ENCODE results near the gene TPPP3. TPM values are rescaled to one million over a fixed set of nuclear protein-coding genes. Genes with fewer than 3 reads are reported as not detected.

The TPPP3 gene
- total and polyA plus RNA-seq, 9 of the 15 experiments (the other 6 are each of a cell fraction or from before 2014, with no cell fraction given): 0.13 to 0.50 (median 0.36) TPM; not detected in 2

DNA sequence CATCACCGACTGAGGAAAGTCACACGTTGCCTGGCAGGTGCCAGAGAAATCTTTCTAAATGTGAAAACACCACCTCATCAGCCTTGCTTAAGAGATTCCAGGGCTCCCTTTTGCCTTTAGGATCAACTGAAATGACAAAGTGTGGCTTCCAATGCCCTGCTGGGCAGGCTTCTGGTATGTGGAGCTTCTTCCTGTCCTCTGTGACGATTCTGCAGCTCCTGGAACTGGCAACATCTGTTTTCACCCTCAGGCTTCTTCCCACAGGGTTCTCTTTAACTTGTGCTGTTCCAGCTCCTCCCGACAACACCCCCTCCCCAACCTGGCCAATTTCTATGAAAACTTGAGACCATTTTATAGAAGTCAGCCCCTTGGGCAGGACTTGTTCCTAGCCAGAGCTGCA lies 27.7 kb upstream of the TPPP3 start:
- ChIA-PET CTCF (ENCODE audit: low intra/inter-chr PET ratio) (no interaction called here), POLR2A (interaction anchor here (0.6 kb wide), 2 partner anchors 45 to 240 kb away, joined by 3 to 5 read pairs; partner anchors contain the start of gene PARD6A)
- no peak for ATAC-seq
- H3K9me1 ChIP-seq (ENCODE audit: control insufficient read depth, insufficient read depth, low read length): no peaks in the 10 kb centered on the region
- H3K27ac ChIP-seq (ENCODE audit: extremely low read depth, low read depth, low read length): no peak overlapping the region
- BruUV-seq (replicated peaks): no TSS peak
- H3K27me3 ChIP-seq (ENCODE audit: control insufficient read depth in 2 of 2, insufficient read depth in 2 of 2, low read length in 2 of 2): peaks cover 15 to 29% of the 10 kb centered on the region in 2 experiments
- no peak overlapping the region for H3K9ac ChIP-seq (ENCODE audit: insufficient read depth in 1 of 2, low read depth in 2 of 2, low read length in 2 of 2)
- no peak overlapping the region for H2AFZ ChIP-seq (ENCODE audit: low read depth, low read length)
- H3K36me3 ChIP-seq (ENCODE audit: control insufficient read depth, insufficient read depth, low read length): no peaks in the 10 kb centered on the region
- H3K79me2 ChIP-seq (ENCODE audit: control insufficient read depth, insufficient read depth, low read length): no peaks in the 10 kb centered on the region
- no peak for DNase-seq (ENCODE audit: extremely low read depth in 1 of 4, low spot score in 3 of 4)
- intact Hi-C loops (cut with micrococcal nuclease): loop anchor here (10.0 kb wide), 1 partner anchor 94 kb away; no protein-coding TSS in a partner anchor
- no peak overlapping the region for H3K4me3 ChIP-seq
- WGBS (ENCODE audit: insufficient coverage, low coverage, missing lambda C conversion rate): 1% methylated on average over 4 of the region's 4 CpGs
- in situ Hi-C loops (cut with MboI): loop anchor here (25.0 kb wide), 1 partner anchor 459 kb away; the partner anchor contains the start of gene CES3
- no peak overlapping the region for H3K4me2 ChIP-seq (ENCODE audit: insufficient read depth, low read length)
- peaks cover 2 to 6% of the 10 kb centered on the region in 2 experiments; a peak in 4 of 5 replicates for H3K4me1 ChIP-seq (replicated peaks in 1 of 2; ENCODE audit: control insufficient read depth in 2 of 2, insufficient read depth in 2 of 2, low read length in 2 of 2)
- TF ChIP-seq, protein P1, sequence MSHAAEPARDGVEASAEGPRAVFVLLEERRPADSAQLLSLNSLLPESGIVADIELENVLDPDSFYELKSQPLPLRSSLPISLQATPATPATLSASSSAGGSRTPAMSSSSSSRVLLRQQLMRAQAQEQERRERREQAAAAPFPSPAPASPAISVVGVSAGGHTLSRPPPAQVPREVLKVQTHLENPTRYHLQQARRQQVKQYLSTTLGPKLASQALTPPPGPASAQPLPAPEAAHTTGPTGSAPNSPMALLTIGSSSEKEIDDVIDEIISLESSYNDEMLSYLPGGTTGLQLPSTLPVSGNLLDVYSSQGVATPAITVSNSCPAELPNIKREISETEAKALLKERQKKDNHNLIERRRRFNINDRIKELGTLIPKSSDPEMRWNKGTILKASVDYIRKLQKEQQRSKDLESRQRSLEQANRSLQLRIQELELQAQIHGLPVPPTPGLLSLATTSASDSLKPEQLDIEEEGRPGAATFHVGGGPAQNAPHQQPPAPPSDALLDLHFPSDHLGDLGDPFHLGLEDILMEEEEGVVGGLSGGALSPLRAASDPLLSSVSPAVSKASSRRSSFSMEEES (CRISPR knock-in tag; IDR thresholded peaks at IDR 0.05): no peak
- TF ChIP-seq ELK3 (CRISPR knock-in tag; IDR thresholded peaks at IDR 0.05) (no peak), HDAC3 (IDR thresholded peaks at IDR 0.05; ENCODE audit: borderline replicate concordance, partially characterized antibody) (no peak), MBD2 (IDR thresholded peaks at IDR 0.05; ENCODE audit: borderline replicate concordance, low read depth) (no peak), RFX1 (IDR thresholded peaks at IDR 0.05) (no peak), HDGF (IDR thresholded peaks at IDR 0.05) (no peak), GATAD2A (IDR thresholded peaks at IDR 0.05) (no peak), SAFB (IDR thresholded peaks at IDR 0.05; ENCODE audit: borderline replicate concordance, low read depth, low read length) (no peak), FUS (optimal IDR thresholded peaks at IDR 0.05; ENCODE audit: low read depth, low read length) (no peak), THRAP3 (IDR thresholded peaks at IDR 0.05; ENCODE audit: borderline replicate concordance) (no peak), ZBTB11 (CRISPR knock-in tag; IDR thresholded peaks at IDR 0.05) (no peak), ZNF134 (CRISPR knock-in tag; conservative IDR thresholded peaks at IDR 0.05) (no peak), SOX6 (IDR thresholded peaks at IDR 0.05) (no peak), ZNF184 (CRISPR knock-in tag; IDR thresholded peaks at IDR 0.05) (no peak)
- TF ChIP-seq, protein P2, sequence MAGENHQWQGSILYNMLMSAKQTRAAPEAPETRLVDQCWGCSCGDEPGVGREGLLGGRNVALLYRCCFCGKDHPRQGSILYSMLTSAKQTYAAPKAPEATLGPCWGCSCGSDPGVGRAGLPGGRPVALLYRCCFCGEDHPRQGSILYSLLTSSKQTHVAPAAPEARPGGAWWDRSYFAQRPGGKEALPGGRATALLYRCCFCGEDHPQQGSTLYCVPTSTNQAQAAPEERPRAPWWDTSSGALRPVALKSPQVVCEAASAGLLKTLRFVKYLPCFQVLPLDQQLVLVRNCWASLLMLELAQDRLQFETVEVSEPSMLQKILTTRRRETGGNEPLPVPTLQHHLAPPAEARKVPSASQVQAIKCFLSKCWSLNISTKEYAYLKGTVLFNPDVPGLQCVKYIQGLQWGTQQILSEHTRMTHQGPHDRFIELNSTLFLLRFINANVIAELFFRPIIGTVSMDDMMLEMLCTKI (IDR thresholded peaks at IDR 0.05; ENCODE audit: partially characterized antibody): no peak
- H4K20me1 ChIP-seq (replicated peaks; ENCODE audit: control insufficient read depth, insufficient read depth, low read length): no peaks in the 10 kb centered on the region; the same call in 1 of the 2 replicates
- no peaks in the 10 kb centered on the region for H3K9me3 ChIP-seq (replicated peaks; ENCODE audit: control insufficient read depth, insufficient read depth, low read depth, low read length)
- no peak for FAIRE-seq

All from K562 (cell line).